Body of pancreas (tissue), 4 donors: ENCODE results near the gene PFAS. TPM values are rescaled to one million over a fixed set of nuclear protein-coding genes. Genes with fewer than 3 reads are reported as not detected.

ENCODE experiments used
- ATAC-seq: fragments of 150-250 bp; one replicate; pipeline ENCODE4 v1.9.1; 2016
- DNase-seq, 4 donors: peaks; one replicate each; pipeline ENCODE4 v3.0.0-alpha.2; 2019
- H3K27ac ChIP-seq, 4 donors: fragments of 200-600 bp; sonication (generic); 1 replicate in 3 of 4; 2 replicates in 1 of 4; pipeline versions ENCODE4 v1.5.1 to v1.6.1; 2016 to 2019; ENCODE audit warnings: mild to moderate bottlenecking in 1 of 4, mixed read lengths in 1 of 4, moderate library complexity in 1 of 4
- H3K27me3 ChIP-seq, 2 donors: fragments of 200-600 bp; sonication (generic); one replicate each; pipeline ENCODE4 v1.6.0; 2016; ENCODE audit warnings: mild to moderate bottlenecking in 1 of 2
- H3K36me3 ChIP-seq, 2 donors: fragments of 200-600 bp; sonication (generic); replicated peaks in 1 of 2; 2 replicates each; pipeline ENCODE4 v1.5.1; 2016; ENCODE audit warnings: low read depth in 2 of 2; ENCODE audit not compliant: insufficient read depth in 1 of 2
- H3K4me1 ChIP-seq: fragments of 200-600 bp; sonication (generic); one replicate; pipeline ENCODE4 v1.6.0; 2016
- H3K4me3 ChIP-seq, 2 donors: fragments of 200-600 bp; sonication (generic); 1 replicate in 1 of 2; 2 replicates in 1 of 2; pipeline ENCODE4 v1.5.1; 2016 to 2019
- H3K9me3 ChIP-seq, 3 donors: fragments of 200-600 bp; sonication (generic); 1 replicate in 2 of 3; 2 replicates in 1 of 3; pipeline ENCODE4 v1.5.1; 2016
- POLR2A ChIP-seq, 3 donors: fragments of 450-650 bp; IDR thresholded peaks; one replicate each; pipeline ENCODE4 v1.6.1; 2016; ENCODE audit warnings: antibody characterized with exemption in 3 of 3, mild to moderate bottlenecking in 2 of 3
- WGBS, 2 donors: methylation state at CpG; one replicate each; pipeline ENCODE4 v1.1.5; 2017; 5-methylcytosine and 5-hydroxymethylcytosine counted together
- intact Hi-C: fragments of 100-400 bp; cut with DNase I; formaldehyde crosslinking; loops from one replicate; pipeline ENCODE4 v1.15.1; 2023
- total RNA-seq, 2 donors: library from RNA; depleted of rRNA; stranded (reverse); fragments of >200 nt; gene quantifications; one replicate each; pipeline ENCODE4 v1.1.0, GENCODE V29; 2016
- TF ChIP-seq, protein P1 (sequence below), 7 experiments: fragments of 450-650 bp in 4 of 7; fragments of 200-600 bp in 3 of 7; sonication (generic) in 3 of 7; IDR thresholded peaks; one replicate each; pipeline ENCODE4 v1.5.1; 2016 to 2019; ENCODE audit warnings: antibody characterized with exemption in 7 of 7

Gene PFAS
- total RNA-seq, 2 donors from 2014 or later: 9.9 to 33.0 TPM

DNA sequence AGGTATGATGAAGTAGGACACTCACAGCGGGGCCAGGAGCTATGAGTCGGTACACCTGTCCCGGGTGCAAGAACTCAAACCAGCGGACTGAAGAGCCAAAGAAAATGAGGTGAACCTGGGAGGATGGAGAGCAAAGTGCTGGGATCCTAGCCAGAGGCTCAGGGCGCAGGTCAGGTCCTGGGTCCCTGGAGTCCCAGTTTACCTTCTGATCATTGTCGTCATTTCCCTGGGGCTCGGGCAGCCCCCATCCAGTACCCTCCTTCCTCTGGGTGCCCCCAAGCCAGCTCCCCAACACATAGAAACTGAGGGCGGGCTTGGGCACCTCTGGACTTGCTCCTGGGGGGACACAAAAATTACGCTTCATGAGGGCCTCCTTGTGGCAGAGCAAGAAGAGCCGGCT is 17.4 kb upstream of the PFAS start:
- H3K4me3 ChIP-seq: no peak overlapping the region
- no peaks in the 10 kb centered on the region for H3K9me3 ChIP-seq
- no peak for TF ChIP-seq POLR2A (IDR thresholded peaks at IDR 0.05)
- TF ChIP-seq, protein P1, sequence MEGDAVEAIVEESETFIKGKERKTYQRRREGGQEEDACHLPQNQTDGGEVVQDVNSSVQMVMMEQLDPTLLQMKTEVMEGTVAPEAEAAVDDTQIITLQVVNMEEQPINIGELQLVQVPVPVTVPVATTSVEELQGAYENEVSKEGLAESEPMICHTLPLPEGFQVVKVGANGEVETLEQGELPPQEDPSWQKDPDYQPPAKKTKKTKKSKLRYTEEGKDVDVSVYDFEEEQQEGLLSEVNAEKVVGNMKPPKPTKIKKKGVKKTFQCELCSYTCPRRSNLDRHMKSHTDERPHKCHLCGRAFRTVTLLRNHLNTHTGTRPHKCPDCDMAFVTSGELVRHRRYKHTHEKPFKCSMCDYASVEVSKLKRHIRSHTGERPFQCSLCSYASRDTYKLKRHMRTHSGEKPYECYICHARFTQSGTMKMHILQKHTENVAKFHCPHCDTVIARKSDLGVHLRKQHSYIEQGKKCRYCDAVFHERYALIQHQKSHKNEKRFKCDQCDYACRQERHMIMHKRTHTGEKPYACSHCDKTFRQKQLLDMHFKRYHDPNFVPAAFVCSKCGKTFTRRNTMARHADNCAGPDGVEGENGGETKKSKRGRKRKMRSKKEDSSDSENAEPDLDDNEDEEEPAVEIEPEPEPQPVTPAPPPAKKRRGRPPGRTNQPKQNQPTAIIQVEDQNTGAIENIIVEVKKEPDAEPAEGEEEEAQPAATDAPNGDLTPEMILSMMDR (IDR thresholded peaks at IDR 0.05): no peak
- H3K27me3 ChIP-seq: no peaks in the 10 kb centered on the region
- DNase-seq (no peak), ATAC-seq (no peak)
- intact Hi-C loops: no loop called here
- WGBS, 2 donors: 94 to 98% methylated on average over 10 of the region's 10 CpGs
- H3K27ac ChIP-seq: no peak overlapping the region
- peaks cover 6% of the 10 kb centered on the region for H3K4me1 ChIP-seq
- H3K36me3 ChIP-seq: peaks cover 11 to 29% of the 10 kb centered on the region in 2 donors

DNA sequence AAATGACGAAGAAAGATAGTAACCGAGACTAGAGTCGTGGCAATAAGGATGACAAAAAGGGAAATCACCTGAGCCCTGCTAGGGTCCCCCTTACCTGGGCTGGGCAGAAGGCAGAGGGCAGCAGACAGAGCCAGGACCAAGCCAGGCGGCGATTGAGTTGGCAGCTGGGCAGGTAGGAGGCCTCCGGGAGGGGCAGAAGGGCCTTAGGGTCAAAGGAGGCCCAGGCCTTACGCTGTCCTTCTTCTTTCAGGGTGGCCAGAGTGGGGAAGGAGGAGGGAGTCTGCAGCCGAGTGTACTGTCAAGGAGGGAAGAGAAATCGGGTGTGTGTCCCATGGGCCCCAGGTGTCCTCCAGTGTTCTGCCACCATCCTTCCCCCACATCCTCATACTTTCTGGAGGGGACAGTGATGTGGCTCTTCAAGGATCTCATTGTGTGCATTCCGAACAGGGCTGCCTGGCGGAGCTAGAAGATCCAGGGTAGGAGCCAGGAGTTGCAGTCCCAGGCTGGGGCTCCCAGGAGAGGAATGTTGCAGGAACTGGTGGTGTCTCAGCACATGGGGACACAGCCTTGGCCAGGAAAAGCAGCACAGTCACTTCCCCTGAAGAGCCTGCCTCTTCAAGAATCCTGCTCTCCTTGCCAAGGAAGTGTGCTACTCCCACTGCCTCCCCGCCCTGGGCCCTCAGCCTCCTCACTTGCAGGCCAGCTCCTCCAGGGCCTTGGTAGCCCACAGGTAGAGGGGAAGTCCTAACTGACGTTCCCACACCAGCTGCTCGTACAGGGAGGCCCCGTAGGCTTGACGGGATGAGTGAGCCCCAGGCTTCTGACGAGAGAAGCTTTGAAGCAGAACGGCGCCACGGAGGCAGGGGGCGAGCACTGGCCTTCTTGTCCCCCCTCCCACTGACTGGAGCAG is 14.5 kb upstream of the PFAS start:
- Histone ChIP-seq H3K4me3 (no peak overlapping the region), H3K9me3 (no peaks in the 10 kb centered on the region), H3K36me3 (peaks cover 11 to 27% of the 10 kb centered on the region in 2 donors), H3K27me3 (no peaks in the 10 kb centered on the region), H3K27ac (no peak overlapping the region), H3K4me1 (no peaks in the 10 kb centered on the region)
- WGBS, 2 donors: 93 to 94% methylated on average over 14 to 19 of the region's 21 CpGs
- ATAC-seq (no peak), DNase-seq (no peak)
- intact Hi-C loops: no loop called here
- TF ChIP-seq, protein P1 (IDR thresholded peaks at IDR 0.05): no peak
- TF ChIP-seq POLR2A (IDR thresholded peaks at IDR 0.05): no peak

DNA sequence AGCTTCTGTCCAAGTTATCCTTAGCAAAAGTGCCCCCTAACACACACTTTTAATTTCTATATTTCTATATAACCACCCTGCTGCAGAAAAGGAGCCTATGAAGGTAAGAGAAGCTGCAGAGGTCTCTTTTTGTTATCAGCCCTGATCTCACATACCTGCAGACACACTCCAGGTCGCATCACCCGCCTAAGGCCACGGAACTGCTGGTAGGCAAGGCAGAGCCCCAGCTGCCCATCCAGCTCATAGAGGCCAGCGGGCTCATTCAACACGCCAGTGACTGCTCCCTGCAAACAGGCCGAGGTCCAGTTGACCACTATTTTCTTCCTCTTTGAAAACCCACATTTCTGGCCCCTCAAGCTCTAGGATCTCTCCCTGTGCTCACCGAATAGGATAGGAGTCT is 13.4 kb upstream of the PFAS start:
- Histone ChIP-seq H3K27ac (no peak overlapping the region), H3K27me3 (no peaks in the 10 kb centered on the region), H3K9me3 (no peaks in the 10 kb centered on the region), H3K4me3 (no peak overlapping the region), H3K36me3 (peaks cover 11 to 27% of the 10 kb centered on the region in 2 donors), H3K4me1 (no peaks in the 10 kb centered on the region)
- DNase-seq: no peak
- TF ChIP-seq, protein P1 (IDR thresholded peaks at IDR 0.05): no peak
- no peak for TF ChIP-seq POLR2A (IDR thresholded peaks at IDR 0.05)
- intact Hi-C loops: no loop called here
- 90 to 95% methylated on average over 7 of the region's 7 CpGs for WGBS, 2 donors
- ATAC-seq: no peak

DNA sequence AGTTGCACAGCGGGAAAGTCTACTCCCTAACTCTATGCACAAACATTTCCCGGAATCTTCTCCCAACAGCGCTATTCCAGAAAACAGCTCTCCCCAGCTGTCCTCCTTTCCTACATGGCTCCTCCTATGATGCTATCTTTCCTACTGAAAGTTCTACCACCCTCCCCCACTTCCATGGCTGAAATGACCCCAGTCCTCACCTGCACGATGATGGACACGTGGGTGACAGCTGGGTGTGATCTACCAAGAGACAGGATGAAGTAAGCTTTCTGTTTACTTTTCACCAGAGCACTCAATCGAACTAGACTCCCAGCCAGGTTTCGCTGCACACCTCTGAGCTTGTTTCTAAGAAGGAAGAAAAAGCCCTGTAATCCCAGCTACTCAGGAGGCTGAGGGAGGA is 11.9 kb upstream of the PFAS start:
- Histone ChIP-seq H3K9me3 (no peaks in the 10 kb centered on the region), H3K4me3 (no peak overlapping the region), H3K4me1 (no peaks in the 10 kb centered on the region), H3K27me3 (no peaks in the 10 kb centered on the region), H3K36me3 (peaks cover 0 to 18% of the 10 kb centered on the region in 2 donors), H3K27ac (no peak overlapping the region)
- ATAC-seq (no peak), DNase-seq (no peak)
- intact Hi-C loops: no loop called here
- no peak for TF ChIP-seq POLR2A (IDR thresholded peaks at IDR 0.05)
- WGBS, 2 donors: 83 to 85% methylated on average over 7 of the region's 7 CpGs

DNA sequence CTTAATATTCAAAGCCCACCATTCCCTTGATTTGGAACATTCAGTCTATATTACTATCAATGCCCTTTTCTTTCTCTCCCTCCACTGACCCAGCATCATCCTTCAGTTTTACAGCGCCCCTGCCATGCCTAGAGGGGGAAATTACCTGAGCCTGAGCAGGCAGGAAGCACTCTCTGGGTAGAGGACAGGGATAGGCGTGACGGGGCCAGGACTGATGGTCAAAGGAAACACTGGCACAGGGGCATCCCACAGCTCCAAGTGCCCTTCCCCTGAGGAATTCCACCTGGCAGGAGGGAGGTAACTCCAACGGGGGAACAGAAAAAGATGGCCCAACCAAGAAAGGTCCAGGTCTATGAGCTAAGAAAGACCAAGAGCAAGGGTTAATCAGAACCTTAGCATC is 11.2 kb upstream of the PFAS start:
- H3K36me3 ChIP-seq: peaks cover 0 to 18% of the 10 kb centered on the region in 2 donors
- no peak for TF ChIP-seq POLR2A (IDR thresholded peaks at IDR 0.05)
- TF ChIP-seq, protein P1 (IDR thresholded peaks at IDR 0.05): no peak
- intact Hi-C loops: no loop called here
- no peaks in the 10 kb centered on the region for H3K9me3 ChIP-seq
- no peaks in the 10 kb centered on the region for H3K27me3 ChIP-seq
- DNase-seq: no peak
- no peak overlapping the region for H3K27ac ChIP-seq
- H3K4me1 ChIP-seq: no peaks in the 10 kb centered on the region
- ATAC-seq: no peak
- WGBS, 2 donors: 85 to 89% methylated on average over 4 of the region's 4 CpGs
- H3K4me3 ChIP-seq: no peak overlapping the region
